H9 (cell line): ENCODE measurements around the gene NLRP4. TPM values are rescaled to one million over a fixed set of nuclear protein-coding genes. Genes with fewer than 3 reads are reported as not detected.

Experiments used
- DNase-seq: peaks from one replicate; pipeline ENCODE4 v3.0.0-alpha.2; 2017
- H2AFZ ChIP-seq: one replicate; pipeline ENCODE4 v1.6.1; 2013; ENCODE audit warnings: mild to moderate bottlenecking, low read length, control low read depth, moderate library complexity
- H2AK5ac ChIP-seq: 2 replicates; pipeline ENCODE4 v1.6.1; 2013; ENCODE audit warnings: low read length, control low read depth, mixed read lengths; ENCODE audit not compliant: insufficient read length
- H2BK120ac ChIP-seq: one replicate; pipeline ENCODE4 v1.6.1; 2013; ENCODE audit warnings: low read depth, mild to moderate bottlenecking, low read length, control low read depth, inconsistent platforms; ENCODE audit not compliant: poor library complexity, severe bottlenecking
- H2BK12ac ChIP-seq: 2 replicates; pipeline ENCODE4 v1.6.1; 2013; ENCODE audit warnings: low read length, control low read depth, mixed read lengths, low read depth; ENCODE audit not compliant: insufficient read length
- H2BK15ac ChIP-seq: 2 replicates; pipeline ENCODE4 v1.6.1; 2013; ENCODE audit warnings: low read depth, low read length, control low read depth
- H2BK20ac ChIP-seq: one replicate; pipeline ENCODE4 v1.6.1; 2013; ENCODE audit warnings: low read depth, mild to moderate bottlenecking, low read length, control low read depth, inconsistent platforms; ENCODE audit not compliant: poor library complexity, severe bottlenecking
- H2BK5ac ChIP-seq: 2 replicates; pipeline ENCODE4 v1.6.1; 2013; ENCODE audit warnings: low read length, control low read depth, mixed read lengths; ENCODE audit not compliant: insufficient read length
- H3K14ac ChIP-seq: 2 replicates; pipeline ENCODE4 v1.6.1; 2013; ENCODE audit warnings: low read length, control low read depth; ENCODE audit not compliant: insufficient read depth
- H3K18ac ChIP-seq: 2 replicates; pipeline ENCODE4 v1.6.1; 2013; ENCODE audit warnings: low read depth, mild to moderate bottlenecking, mixed read lengths, low read length, control low read depth; ENCODE audit not compliant: insufficient read length
- H3K23ac ChIP-seq: 2 replicates; pipeline ENCODE4 v1.6.1; 2013; ENCODE audit warnings: low read length, control low read depth, mixed read lengths, low read depth; ENCODE audit not compliant: insufficient read length
- H3K23me2 ChIP-seq: 2 replicates; pipeline ENCODE4 v1.6.1; 2013; ENCODE audit warnings: low read depth, mild to moderate bottlenecking, mixed read lengths, low read length, control low read depth; ENCODE audit not compliant: insufficient read length, poor library complexity, severe bottlenecking
- H3K27ac ChIP-seq: 2 replicates; pipeline ENCODE4 v1.5.1; 2013; ENCODE audit warnings: low read length, control low read depth, mixed read lengths, low read depth; ENCODE audit not compliant: insufficient read length
- H3K27me3 ChIP-seq: 2 replicates; pipeline ENCODE4 v1.6.1; 2013; ENCODE audit warnings: low read length, control low read depth, inconsistent platforms; ENCODE audit not compliant: insufficient read depth
- H3K4ac ChIP-seq: 2 replicates; pipeline ENCODE4 v1.6.1; 2013; ENCODE audit warnings: low read depth, mild to moderate bottlenecking, control low read depth, inconsistent platforms, low read length, moderate library complexity
- H3K4me1 ChIP-seq: 2 replicates; pipeline ENCODE4 v1.6.1; 2013; ENCODE audit warnings: low read length, control low read depth, inconsistent platforms; ENCODE audit not compliant: insufficient read depth
- H3K4me2 ChIP-seq: 2 replicates; pipeline ENCODE4 v1.6.1; 2013; ENCODE audit warnings: low read length, control low read depth, mixed read lengths; ENCODE audit not compliant: insufficient read length, insufficient read depth
- H3K56ac ChIP-seq: 2 replicates; pipeline ENCODE4 v1.6.1; 2013; ENCODE audit warnings: low read depth, mild to moderate bottlenecking, mixed read lengths, low read length, control low read depth; ENCODE audit not compliant: insufficient read length
- H3K79me1 ChIP-seq: 2 replicates; pipeline ENCODE4 v1.6.1; 2013; ENCODE audit warnings: low read depth, mild to moderate bottlenecking, moderate library complexity, low read length, control low read depth, inconsistent platforms; ENCODE audit not compliant: insufficient read depth, poor library complexity, severe bottlenecking
- H3K79me2 ChIP-seq: 2 replicates; pipeline ENCODE4 v1.6.1; 2013; ENCODE audit warnings: low read length, control low read depth, inconsistent platforms; ENCODE audit not compliant: insufficient read depth
- H3K9ac ChIP-seq: 2 replicates; pipeline ENCODE4 v1.6.1; 2013; ENCODE audit warnings: low read length, control low read depth, mixed read lengths; ENCODE audit not compliant: insufficient read length; ENCODE audit errors: extremely low read depth
- H3K9me3 ChIP-seq: one replicate; pipeline ENCODE4 v1.6.1; 2013; ENCODE audit warnings: low read depth, low read length, inconsistent platforms; ENCODE audit not compliant: control insufficient read depth
- H3T11ph ChIP-seq: one replicate; pipeline ENCODE4 v1.6.1; 2013; ENCODE audit warnings: mild to moderate bottlenecking, low read length, control low read depth, inconsistent platforms
- H4K20me1 ChIP-seq: one replicate; pipeline ENCODE4 v1.6.1; 2013; ENCODE audit not compliant: control insufficient read depth, insufficient read length, insufficient read depth
- H4K5ac ChIP-seq: 2 replicates; pipeline ENCODE4 v1.6.1; 2013; ENCODE audit warnings: low read depth, mild to moderate bottlenecking, mixed read lengths, low read length, control low read depth; ENCODE audit not compliant: insufficient read length
- H4K8ac ChIP-seq: replicated peaks from 2 replicates; pipeline ENCODE4 v1.6.1; 2013; ENCODE audit warnings: low read length, control low read depth, mixed read lengths, low read depth; ENCODE audit not compliant: insufficient read length
- H4K91ac ChIP-seq: 2 replicates; pipeline ENCODE4 v1.6.1; 2013; ENCODE audit warnings: low read depth, mild to moderate bottlenecking, moderate library complexity, mixed read lengths, low read length, control low read depth; ENCODE audit not compliant: insufficient read length
- H3K27ac Mint-ChIP-seq, 3 experiments: 2 replicates in 2 of 3; 3 replicates in 1 of 3; pipeline ENCODE4 v1.8.0; 2020 to 2021; ENCODE audit warnings: mixed read lengths in 3 of 3, mild to moderate bottlenecking in 1 of 3, moderate library complexity in 1 of 3
- H3K27me3 Mint-ChIP-seq: 2 replicates; pipeline ENCODE4 v1.8.0; 2021; ENCODE audit warnings: low read depth, mild to moderate bottlenecking, moderate library complexity, mixed read lengths
- H3K36me3 Mint-ChIP-seq, 3 experiments: 2 replicates in 2 of 3; 3 replicates in 1 of 3; pipeline ENCODE4 v1.8.0; 2020 to 2021; ENCODE audit warnings: low read depth in 3 of 3, mixed read lengths in 3 of 3; ENCODE audit not compliant: insufficient read depth in 1 of 3
- H3K4me1 Mint-ChIP-seq, 2 experiments: 2 replicates each; pipeline ENCODE4 v1.8.0; 2020; ENCODE audit warnings: mixed read lengths in 2 of 2
- H3K4me3 Mint-ChIP-seq, 2 experiments: 2 replicates in 1 of 2; 3 replicates in 1 of 2; pipeline ENCODE4 v1.8.0; 2020 to 2021; ENCODE audit warnings: mild to moderate bottlenecking in 2 of 2, mixed read lengths in 2 of 2, moderate library complexity in 1 of 2
- H3K9me3 Mint-ChIP-seq, 2 experiments: 2 replicates in 1 of 2; 3 replicates in 1 of 2; pipeline ENCODE4 v1.8.0; 2020; ENCODE audit warnings: mild to moderate bottlenecking in 2 of 2, mixed read lengths in 2 of 2, moderate library complexity in 1 of 2
- CTCF ChIP-seq: fragments of 200-600 bp; sonication (generic); conservative IDR thresholded peaks from 3 replicates; pipeline ENCODE4 v1.8.0; 2021; ENCODE audit warnings: antibody characterized with exemption, mild to moderate bottlenecking
- WGBS: extraction: QIAGEN DNeasy Blood & Tissue Kit; methylation state at CpG from one replicate; pipeline ENCODE4 v1.1.7; 2013; ENCODE audit warnings: missing lambda C conversion rate, low lambda C conversion rate, mixed read lengths; ENCODE audit not compliant: insufficient read length; ENCODE audit errors: extremely low coverage; 5-methylcytosine and 5-hydroxymethylcytosine counted together
- total RNA-seq: library from RNA; stranded (reverse); gene quantifications from 2 replicates; pipeline ENCODE4 v1.2.1, GENCODE V29; 2021

NLRP4 gene
- total RNA-seq, 1 experiment from 2014 or later: not detected

DNA sequence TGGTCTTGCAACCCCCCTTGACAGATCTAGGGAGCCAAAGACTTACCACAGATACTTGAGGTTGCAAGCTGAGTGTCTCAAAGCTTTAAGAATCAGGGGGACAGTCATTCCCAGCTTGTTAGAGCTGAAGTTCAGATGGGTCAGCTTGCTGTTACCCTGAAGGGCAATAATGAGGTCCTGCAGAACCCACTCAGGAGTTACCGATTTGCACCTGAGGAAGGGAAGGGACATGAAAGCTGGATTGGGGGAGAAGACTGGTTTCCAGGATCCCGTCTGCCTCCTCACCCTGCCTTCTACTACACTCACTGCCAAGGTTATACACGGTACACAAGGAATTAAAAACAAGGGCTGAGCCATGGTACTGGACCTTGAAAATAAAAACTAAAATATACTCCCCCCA is 71.4 kb downstream of the NLRP4 start:
- H3K4me2 ChIP-seq: no peak overlapping the region
- no peak overlapping the region for H4K8ac ChIP-seq
- H3K23me2 ChIP-seq: no peaks in the 10 kb centered on the region
- H4K20me1 ChIP-seq: no peaks in the 10 kb centered on the region
- H2BK20ac ChIP-seq: no peak overlapping the region
- no peaks in the 10 kb centered on the region for H3K4me1 Mint-ChIP-seq
- no peak overlapping the region for H3K4me3 Mint-ChIP-seq
- no peaks in the 10 kb centered on the region for H3K4me1 ChIP-seq
- H2AFZ ChIP-seq: no peak overlapping the region
- no peak overlapping the region for H2BK12ac ChIP-seq
- no peak overlapping the region for H3K9ac ChIP-seq
- no peak overlapping the region for H3K23ac ChIP-seq
- no peak overlapping the region for H3K18ac ChIP-seq
- no peak overlapping the region for H3T11ph ChIP-seq
- H3K14ac ChIP-seq: no peak overlapping the region
- H3K79me2 ChIP-seq: no peaks in the 10 kb centered on the region
- peaks cover 89 to 95% of the 10 kb centered on the region in 2 experiments for H3K9me3 Mint-ChIP-seq
- H3K27me3 ChIP-seq: no peaks in the 10 kb centered on the region
- no peaks in the 10 kb centered on the region; the same call in none of the 2 replicates for H3K27me3 Mint-ChIP-seq
- H2BK120ac ChIP-seq: no peak overlapping the region
- H3K27ac Mint-ChIP-seq: no peak overlapping the region
- peaks cover 3 to 24% (median 6%) of the 10 kb centered on the region in 3 experiments; a peak in 5 of 7 replicates for H3K36me3 Mint-ChIP-seq
- no peak overlapping the region for H3K4ac ChIP-seq
- H2BK15ac ChIP-seq: no peak overlapping the region
- H4K91ac ChIP-seq: no peak overlapping the region
- no peak for TF ChIP-seq CTCF
- H2BK5ac ChIP-seq: no peak overlapping the region
- no peak overlapping the region for H2AK5ac ChIP-seq
- H3K79me1 ChIP-seq: no peaks in the 10 kb centered on the region
- no peak for DNase-seq
- no CpG with 5 or more reads among the region's 3 CpGs for WGBS
- no peak overlapping the region for H3K27ac ChIP-seq
- H3K56ac ChIP-seq: no peak overlapping the region
- H4K5ac ChIP-seq: no peak overlapping the region
- peaks cover 95% of the 10 kb centered on the region for H3K9me3 ChIP-seq
